GM12874 (cell line): ENCODE results near the gene OTOS.

ENCODE experiments used
- CTCF ChIP-seq: IDR thresholded peaks from 2 replicates; pipeline ENCODE4 v1.5.1; 2011; ENCODE audit warnings: low read depth, mild to moderate bottlenecking, control low read depth, low read length, moderate library complexity; ENCODE audit not compliant: insufficient read depth

The OTOS gene

GRCh38 chr2:240140511-240140910 is at the start of gene OTOS:
TSS of gene OTOS (minus strand) at chr2:240140658. CDS start at chr2:240140326, 332 bp downstream.
- no peak for TF ChIP-seq CTCF

DNA sequence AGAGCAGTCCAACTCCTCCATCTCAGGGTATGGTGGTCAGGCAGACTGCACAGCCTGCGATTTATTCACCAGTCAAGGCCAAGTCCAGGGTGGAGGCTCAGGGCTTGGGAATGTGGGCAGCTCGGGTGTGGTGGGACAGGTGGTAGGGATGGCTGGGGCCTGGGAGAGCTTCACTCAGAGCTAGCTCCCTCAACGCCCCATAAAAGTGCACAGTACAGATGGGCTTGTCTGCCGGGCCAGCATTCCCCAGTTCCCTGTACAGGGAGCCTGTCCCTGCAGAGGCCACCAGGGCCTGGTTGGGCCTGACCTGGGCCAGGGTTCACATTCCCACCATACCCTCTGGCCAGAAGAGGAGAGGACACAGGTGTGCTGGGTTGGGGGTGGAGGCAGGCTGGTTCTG is 49.2 kb upstream of the OTOS start:
- no peak for TF ChIP-seq CTCF

- TF ChIP-seq CTCF, result no peak
These were observed 47.6 kb upstream of the OTOS start for GRCh38 chr2:240187989-240188590.

- TF ChIP-seq CTCF, result no peak
These were observed 45.8 kb upstream of the OTOS start for GRCh38 chr2:240186191-240186725.

- TF ChIP-seq CTCF, result no peak
These were observed 44.2 kb upstream of the OTOS start for GRCh38 chr2:240184656-240185055.

GRCh38 chr2:240183875-240184590 is 43.6 kb upstream of the OTOS start:
- TF ChIP-seq CTCF, result no peak

GRCh38 chr2:240183006-240183874 is 42.8 kb upstream of the OTOS start:
- TF ChIP-seq CTCF, result no peak
